D341Med (cell line): ENCODE results near the gene GLG1.
"Not testable (repeated sequence)": the region's sequence is repeated elsewhere in the genome, so short reads cannot be mapped to it uniquely, and the experiment has no call there.

ENCODE experiments used
- DNase-seq: peaks from one replicate; pipeline ENCODE4 v3.0.0; 2012; ENCODE audit warnings: low spot score

Gene GLG1

DNA sequence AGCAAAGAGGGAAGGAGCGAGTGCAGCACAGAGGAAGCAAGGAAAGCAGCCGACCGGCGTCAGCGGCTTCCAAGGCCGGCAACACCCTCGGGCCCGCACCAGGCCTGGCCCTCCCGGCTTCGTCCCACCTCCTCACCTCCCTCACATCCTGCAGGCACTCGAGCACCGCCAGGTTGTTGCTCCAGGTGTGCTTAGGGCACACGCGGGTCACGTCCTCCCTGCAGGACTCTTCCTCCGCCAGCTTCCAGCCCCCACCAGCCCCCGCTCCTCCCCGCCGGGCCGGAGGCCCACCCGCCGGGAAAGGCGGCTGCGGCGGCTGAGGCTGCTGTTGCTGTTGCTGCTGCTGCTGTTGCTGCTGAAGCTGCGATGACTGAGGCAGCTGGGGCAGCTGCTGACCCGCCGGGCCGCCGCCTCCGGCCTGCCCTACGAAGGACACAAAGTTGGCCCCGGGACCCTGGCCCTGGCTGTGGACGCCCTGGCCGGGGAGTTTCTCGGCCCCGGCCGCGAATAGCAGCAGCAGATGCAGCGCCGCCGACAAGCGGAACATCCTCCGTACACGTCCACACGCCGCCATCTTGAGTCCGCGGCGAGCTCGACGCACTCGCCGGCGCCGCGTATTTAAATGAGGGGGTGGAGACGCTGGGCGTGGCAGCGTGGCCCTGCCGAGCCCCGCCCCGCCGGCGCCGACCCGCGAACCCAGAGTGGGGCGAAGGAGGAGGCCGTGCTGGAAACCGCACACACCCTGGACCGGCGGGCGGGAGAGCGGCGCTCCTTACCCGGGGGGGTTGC, at the start of gene GLG1:
Gene GLG1 (minus strand): TSS at position 594 of the 789 bp plus-strand sequence. CDS start 20 bp downstream, at position 574.
- peak; percentile 94 for DNase-seq

DNA sequence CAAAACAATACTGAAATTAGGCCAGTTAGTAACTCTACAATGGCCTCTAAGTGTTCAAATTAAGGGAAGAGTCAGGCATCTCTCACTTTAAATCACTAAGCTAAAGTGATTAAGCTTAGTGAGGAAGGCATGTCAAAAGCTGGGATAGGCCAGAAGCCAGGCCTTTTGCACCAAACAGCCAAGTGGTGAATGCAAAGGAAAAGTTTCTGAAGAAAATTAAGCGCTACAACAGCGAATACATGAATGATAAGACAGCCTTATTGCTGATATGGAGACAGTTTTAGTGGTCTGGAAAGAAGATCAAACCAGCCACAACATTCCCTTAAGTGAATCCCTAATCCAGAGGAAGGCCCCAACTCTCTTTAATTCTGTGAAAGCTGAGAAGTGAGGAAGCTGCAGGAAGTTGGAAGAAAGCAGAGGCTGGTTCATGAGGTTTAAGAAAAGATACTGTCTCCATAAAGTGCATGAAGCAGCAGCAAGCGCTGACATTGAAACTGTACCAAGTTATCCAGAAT, 47.7 kb upstream of the GLG1 start:
- no peak for DNase-seq

DNA sequence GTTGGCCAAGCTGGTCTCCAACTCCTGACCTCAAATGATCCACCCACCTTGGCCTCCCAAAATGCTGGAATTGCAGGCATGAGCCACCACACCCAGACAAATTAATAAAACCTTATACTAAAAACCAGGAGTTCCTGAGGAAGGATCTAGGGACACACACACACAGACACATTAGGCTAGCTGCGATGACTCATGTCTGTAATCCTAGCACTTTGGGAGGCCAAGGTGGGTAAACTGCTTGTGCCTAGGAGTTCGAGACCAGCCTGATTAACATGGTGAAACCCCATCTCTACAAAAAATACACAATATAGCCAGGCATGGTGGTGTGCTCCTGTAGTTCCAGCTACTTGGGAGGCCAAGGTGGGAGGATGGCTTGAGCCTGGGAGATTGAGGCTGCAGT, 46.0 kb upstream of the GLG1 start:
- not testable (repeated sequence) for DNase-seq

DNA sequence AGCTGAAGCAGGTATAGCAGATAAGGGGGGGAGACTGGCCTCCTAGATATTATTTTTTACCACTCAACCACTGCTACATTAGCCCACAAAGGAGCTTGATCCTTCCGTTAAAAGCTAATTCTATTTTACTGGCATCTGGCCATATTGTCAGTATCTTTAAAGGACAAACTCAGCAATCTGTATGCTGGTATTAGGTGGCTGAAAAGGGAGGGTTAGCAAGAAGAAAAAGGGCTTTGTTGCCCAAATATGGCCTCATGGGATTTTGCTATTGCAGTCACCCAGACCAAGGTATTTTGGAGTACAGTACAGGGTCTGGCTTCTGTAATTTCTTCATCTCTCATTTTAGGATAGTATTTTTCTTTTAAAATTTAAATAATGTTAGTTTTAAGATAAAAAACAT, 45.3 kb upstream of the GLG1 start:
- no peak for DNase-seq

DNA sequence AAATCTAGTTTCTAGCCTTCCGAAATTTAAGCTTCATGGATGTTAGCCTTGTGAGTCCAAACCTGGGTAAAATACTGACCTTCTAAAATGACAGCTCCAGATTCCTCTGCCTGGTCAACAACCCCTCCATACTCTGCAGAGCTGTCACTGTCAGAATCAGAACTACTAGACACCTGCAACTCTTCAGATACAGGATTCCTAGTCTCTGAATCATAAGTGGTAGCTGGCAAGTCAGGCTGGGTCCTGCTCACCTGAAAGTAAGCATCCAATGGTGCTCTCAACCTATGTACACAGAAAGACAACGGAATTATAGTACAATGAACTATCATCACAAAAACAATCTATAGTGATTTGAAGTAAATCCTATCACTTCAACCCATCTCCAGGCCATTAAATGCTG, 44.9 kb upstream of the GLG1 start:
- no peak for DNase-seq

DNA sequence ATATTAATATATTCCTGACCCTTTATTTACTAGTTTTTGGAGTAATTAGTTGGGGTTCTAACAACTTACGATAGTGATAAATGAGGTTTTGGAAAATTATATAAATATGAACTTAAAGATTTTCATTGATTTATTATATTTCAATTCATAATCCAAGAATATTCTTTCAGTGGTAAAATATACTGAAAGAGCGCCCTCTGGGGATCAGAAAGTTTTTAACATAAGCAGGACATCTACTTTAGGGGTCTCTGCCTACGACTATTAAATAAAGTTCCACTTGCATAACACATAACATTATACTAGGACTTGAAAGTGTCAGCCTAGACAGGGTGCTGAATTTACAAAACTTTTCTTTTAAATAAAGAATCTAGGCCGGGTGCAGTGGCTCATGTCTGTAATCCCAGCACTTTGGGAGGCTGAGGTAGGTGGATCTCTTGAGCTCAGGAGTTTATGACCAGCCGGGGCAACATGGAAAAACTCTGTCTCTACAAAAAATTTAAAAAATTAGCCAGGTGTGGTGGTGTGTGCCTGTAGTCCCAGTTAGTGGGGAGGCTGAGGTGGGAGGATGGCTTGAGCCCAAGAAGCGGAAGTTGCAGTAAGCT, 44.2 kb upstream of the GLG1 start:
- no peak for DNase-seq

DNA sequence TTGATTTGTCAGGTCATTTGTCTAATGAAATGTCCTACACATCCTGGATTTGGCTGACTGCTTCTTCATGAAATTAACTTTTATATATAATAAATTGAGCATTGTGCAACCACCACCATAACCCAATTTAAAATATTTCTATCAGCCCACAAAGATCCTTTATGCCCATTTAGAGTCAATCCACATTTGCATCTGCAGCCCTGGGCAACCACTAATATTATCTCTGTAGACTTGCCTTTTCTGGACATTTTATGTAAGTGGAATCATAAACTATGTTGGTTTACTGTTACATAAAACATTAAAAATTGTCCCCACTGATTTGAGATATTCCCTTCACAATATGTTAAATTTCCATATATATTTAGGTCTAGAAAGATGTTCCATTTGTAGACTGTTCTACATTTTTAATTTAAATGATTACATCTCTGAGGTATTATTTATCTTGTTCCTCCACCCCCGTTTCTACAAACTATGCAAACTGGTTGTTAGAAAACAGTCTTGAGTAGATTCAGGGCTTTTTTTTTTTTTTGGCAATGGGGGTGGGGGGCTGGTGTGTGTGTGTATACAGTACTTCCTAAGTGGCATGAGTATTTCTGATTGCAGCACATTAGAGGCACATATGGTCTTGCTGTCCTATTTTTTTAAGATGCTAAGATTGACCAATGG, 43.1 kb upstream of the GLG1 start:
- no peak for DNase-seq

DNA sequence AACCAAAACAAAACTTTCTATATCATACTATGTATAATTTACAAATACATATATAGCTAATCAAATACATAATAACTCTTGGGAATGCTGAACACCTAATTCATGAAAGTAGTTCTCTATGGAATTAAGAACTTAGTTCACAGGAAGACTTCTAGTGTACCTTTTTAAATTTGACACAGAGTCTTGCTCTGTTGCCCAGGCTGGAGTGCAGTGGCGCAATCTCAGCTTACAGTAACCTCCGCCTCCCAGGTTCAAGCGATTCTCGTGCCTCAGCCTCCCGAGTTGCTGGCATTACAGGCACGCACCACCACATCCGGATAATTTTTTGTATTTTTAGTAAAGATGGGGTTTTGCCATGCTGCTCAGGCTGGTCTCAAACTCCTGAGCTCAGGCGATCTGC, 35.1 kb upstream of the GLG1 start:
- no peak for DNase-seq

DNA sequence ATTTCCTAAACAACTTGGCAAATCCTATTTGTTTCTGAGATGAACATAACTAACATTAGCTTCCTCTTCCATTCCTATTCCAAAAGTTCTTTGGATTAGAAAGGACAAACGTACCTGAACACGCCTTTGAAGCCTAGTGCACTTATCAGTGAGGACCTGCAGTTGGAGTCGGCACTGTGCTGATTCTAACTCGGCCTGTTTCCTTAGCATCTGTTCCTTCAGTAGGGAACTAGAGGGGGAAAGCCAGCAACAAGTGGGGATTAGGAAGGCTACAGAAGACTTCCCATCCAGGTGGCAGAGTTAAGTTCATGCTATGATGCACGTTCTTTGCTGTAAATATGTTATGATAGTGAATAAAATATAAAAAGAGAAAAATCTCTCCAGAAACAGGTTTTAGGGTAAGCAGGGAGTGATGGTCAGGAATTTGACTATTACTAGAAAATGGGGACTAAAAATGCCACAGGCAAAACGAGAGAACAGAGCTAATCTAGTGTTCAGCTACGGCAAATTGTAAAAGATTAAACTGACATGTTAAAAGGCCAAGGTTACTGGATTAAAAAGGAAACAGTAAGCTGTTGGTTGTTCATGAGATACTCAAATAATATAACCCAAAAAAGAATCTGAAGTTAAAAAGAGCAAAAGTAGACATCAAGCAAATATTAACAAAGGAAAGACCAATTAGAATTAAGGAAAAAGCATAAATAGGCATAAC, 31.0 kb upstream of the GLG1 start:
- no peak for DNase-seq

DNA sequence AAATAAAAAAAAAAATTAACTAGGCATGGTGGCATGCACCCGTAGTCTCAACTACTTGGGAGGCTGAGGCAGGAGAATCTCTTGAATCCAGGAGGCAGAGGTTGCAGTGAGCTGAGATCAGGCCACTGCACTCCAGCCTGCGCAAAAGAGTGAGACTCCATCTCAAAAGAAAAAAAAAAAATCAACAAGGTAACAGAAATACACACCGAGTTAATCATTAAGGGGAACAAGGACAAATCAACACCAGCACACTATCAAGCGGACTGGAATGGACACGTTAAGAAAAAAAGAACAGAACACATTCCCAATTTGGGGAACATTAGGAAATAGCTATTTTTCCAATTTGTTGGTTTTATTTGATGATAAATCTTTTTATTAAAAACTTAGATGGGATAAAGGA, 28.4 kb upstream of the GLG1 start:
- DNase-seq: no peak

DNA sequence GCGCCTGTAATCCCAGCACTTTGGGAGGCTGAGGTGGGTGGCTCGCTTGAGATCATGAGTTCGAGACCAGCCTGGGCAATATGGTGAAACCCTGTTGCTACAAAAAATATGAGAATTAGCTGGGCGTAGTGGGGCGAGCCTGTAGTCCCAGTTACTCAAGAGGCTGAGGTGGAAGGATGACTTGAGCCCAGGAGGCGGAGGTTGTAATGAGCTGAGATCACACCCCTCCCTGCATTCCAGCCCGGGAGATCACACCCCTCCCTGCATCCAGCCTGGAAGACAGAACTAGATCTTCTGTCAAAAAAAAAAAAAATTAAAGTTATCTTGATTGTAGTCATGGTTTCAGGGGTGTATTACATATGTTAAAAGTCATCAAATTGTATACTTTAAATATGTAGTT, 26.8 kb upstream of the GLG1 start:
- DNase-seq: no peak

DNA sequence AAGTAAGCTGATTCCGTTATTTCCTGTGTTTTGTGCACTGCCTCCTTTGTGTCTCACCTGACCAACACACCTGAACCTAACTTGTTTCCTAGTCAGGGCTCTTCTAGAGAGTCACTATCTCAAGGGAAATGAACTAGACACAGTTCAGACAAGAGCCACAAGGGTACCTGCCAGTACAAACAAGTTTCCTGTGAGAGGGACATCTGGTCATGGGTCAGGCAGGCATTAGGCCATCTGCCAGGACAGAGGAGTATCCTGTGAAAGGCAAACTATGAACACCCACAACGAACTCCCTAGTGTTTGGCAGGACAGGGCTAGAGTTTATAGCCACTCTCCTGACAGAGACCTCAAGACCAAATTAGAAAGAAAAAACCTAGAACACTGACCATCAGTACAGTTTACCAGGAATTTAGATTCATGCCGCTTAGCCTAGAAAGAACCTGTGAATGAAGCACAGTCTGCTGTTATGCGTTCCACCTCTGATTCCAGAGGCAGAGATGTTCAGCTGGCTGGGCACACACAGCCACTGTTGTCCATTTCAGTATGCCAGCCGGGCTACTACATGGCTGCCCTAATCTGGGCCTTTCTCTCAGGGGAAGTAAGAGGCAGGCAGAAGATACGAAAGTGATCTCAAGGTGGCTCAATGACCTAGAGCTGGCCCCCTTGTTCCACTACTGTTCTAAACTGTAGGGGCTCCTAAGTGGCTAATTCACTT, 20.7 kb upstream of the GLG1 start:
- DNase-seq: no peak

DNA sequence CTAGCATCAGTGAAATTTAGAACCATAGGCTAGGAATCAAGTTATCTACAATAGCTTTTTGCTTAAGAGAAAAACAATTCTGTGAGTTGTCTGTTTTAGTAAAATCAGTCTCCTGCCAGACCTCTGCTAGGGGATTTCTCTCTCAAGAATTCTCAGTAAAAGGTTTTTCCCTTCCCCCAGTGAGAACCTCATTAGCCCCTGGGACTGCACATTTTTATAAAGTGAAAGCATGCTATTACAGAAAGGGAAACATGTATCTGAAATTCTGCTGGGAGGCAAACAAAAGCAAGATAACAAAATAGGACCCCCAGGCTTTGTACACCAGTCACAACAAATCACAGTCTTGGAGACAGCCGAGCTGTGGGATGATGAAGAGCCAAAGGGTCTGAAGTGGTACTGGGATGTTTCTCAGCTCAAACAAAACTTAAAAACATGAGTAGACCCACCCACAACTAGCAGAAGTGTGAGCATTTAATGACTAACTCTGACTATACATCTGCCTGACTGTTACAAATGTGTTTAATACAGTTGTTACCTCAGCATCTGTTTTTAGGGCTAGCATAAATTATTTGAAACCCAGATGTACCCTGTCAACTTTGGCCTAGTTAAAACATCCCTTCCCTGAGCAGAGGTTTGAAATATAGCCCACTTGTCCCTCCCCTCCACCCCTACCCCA, 20.0 kb upstream of the GLG1 start:
- no peak for DNase-seq

DNA sequence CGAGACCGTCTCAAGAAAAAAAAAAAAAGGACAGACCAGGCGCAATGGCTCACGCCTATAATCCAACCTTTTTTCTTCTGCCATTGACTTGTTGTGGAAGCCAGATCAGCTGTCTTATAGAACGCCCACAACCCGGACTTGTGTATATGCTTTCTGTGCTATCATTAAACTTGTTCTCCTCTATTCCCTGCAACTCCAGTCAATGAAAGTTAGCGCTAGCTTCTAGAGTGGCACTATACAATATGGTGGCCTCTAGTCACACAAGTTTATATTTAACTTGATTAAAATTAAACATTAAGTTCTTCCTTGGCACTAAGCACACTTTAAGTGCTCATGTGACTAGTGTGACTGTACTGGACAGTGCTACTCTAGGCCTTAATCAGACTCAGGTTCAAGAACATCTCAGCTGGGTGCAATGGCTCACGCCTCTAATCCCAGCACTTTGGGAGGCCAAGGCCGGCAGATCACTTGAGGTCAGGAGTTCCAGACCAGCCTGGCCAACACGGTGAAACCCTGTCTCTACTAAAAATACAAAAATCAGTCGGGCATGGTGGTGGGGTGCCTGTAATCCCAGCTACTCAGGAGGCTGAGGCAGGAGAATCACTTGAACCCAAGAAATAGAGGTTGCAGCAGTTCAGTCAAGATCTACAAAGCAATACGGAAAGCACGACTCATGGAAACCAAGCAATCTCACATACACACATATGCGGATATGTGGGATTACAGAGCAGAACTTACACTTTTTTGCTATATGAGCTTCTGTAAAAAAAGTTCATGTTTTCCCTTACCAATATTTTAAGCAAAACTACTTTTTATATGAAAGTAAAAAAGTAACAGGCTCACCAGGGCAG, 18.8 kb upstream of the GLG1 start:
- DNase-seq: no peak

DNA sequence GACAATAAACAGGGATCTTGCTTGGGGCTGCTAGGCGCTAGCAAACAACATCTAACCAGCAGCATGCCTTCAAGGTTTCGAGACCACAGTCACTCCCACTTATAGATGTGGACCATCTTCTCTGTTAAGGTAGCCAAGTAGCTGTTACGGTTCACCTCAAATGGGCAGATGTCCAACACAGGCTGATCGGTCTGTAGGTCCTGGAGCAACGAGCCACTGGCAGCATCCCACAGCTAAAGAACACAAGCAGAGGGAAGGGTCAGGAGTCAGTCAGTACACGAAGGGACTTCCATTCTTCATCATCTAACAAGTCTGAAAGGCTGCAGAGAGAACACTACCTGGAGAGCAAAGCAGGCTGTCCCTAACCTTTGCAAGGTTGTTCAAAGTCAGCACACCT, 16.9 kb upstream of the GLG1 start:
- no peak for DNase-seq

DNA sequence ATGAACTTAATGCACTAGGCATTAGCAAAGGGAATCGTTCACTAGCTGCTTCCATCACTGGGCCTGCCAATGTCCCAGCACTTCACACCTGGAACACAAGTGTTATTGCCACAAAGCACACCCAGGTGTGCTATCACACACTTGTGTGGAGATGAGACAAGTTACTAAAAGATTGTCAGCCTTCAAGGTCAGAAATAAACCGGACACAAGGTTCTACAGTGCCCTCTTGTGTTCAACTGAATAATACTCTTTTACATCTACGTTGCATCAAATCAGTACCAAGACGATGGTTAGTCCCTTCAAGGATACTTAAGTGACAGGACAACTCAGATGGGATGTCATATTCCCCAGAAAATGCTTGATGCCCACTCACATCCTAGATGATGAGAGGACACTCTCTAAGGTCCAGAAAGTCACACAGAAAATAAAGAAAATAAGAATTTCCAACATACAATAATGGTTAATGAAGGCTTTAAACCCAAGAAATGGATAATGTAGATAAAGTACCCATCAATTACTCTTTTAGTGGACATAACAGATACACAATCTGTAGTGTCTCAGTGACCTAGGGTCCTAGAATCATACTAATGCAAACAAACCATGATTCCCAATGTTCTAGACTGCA, 16.4 kb upstream of the GLG1 start:
- DNase-seq: peak; percentile 46

DNA sequence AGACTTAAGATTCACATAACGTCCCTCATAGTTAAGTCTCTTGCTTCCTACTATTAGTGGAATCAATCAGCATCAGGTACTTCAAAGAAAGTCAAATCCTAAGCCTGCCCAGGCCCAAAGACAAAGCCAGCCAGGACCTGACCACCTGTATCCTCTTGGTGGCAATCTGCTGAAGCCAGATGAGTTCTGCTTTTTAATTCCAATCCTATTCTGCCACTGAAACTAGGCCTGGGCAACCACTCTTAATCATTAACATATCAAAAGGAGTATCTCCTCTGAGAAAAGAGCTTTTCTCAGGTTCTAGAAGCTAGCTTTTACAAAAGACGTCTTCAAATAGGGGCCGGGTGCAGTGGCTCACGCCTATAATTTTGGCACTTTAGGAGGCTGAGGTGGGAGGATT, 15.1 kb upstream of the GLG1 start:
- no peak for DNase-seq

DNA sequence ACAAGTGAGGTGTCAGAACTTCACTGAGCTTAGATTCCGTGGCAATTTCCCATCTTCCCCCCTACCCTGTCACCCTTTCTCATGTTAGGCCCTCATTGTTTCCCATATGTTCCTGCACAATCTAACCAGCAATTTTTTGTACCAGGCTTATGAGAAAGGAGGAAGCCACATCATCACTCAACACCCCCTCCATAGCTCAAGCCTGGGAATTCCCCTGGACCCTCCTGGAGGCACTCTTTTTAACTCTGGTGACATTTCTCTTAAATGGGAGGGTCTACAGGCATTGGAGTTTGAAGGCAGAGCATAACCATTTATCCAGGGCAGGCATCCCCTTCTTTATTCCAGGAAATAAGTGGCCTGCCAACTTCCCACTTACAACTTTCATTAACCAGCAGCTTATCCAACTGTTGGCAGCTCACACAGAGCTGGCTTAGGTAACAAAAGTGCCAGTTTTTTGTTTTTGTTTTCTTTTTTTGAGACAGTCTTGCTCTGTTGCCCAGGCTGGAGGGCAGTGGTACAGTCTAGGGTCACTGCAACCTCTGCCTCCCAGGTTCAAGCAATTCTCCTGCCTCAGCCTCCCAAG, 10.4 kb upstream of the GLG1 start:
- DNase-seq: no peak

DNA sequence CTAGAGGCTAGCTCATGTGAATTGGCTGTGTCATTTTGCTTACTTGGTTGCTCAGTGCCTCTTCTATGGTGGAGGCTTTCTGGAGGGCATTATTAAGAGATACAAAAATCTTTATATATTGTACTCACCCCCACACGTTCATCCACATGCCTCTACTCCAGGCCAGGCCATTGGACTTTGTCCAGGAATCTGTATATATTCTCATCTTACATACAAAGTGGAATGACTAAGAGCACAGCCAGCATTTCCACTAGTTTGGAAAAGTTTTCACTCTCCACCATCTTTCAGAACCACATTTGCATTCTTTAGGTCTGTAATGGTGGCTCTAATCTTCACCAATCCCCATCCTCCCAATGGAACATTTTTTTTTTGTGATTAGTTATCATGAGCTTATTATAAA, 4.8 kb upstream of the GLG1 start:
- no peak for DNase-seq

DNA sequence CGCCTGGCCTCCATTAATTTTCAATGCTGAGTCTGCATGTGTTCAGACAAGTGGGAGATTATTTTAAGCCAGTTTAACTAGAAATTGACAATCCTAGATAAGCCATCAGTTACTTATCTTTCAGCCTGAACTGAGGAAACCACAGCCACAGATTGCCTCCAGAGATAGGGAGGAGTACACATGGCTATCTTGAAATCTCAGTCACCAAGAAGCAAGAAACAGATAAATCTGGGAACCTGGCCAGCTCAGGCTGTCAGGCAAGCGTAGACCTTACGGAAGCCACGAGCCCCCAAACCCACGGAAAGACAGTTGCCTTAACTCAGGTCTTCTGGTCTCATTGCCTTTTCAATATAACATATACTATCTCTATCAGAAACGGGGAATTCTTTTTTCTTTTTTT, 2.0 kb upstream of the GLG1 start:
- no peak for DNase-seq
